Stimulated activated CD4-positive, alpha-beta T cell treated with anti-CD3 and anti-CD28 coated beads, Interleukin-15, amount 100 ng/mL, for 1 hour (primary cell): ENCODE measurements around the gene ISLR.

Source experiments
- DNase-seq, 2 donors: peaks; one replicate each; pipeline ENCODE4 v3.0.0-alpha.2; 2020; ENCODE audit warnings: low read depth in 1 of 2, low spot score in 1 of 2

The ISLR gene

GRCh38 chr15:74209997-74210671 is 36.6 kb downstream of the ISLR start:
- no peak for DNase-seq

GRCh38 chr15:74210729-74211128 is 37.2 kb downstream of the ISLR start:
- DNase-seq: no peak

DNA sequence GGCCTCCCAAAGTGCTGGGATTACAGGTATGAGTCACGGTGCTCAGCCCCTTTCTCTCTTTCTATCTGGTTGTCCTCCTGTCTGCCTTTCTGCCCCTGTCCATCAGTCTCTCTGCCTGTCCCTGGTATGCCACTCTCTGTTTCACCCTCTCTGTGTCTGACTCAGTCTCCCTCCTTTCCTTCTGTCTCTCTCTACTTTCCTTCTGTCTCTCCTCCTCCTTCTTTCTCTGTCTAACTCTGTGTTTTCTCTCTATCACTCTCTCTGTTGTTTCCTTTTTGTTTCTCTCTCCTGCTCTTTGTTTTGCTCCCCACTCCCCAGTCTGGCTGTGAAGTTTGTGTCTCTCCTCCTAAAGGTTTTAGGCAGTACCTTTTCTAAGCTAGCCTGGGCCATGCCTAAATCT is 38.1 kb downstream of the ISLR start:
- DNase-seq: no peak

- DNase-seq: no peak
These were observed 39.0 kb downstream of the ISLR start for GRCh38 chr15:74212494-74212893.

GRCh38 chr15:74213858-74214284 is 40.4 kb downstream of the ISLR start:
- DNase-seq: no peak

DNA sequence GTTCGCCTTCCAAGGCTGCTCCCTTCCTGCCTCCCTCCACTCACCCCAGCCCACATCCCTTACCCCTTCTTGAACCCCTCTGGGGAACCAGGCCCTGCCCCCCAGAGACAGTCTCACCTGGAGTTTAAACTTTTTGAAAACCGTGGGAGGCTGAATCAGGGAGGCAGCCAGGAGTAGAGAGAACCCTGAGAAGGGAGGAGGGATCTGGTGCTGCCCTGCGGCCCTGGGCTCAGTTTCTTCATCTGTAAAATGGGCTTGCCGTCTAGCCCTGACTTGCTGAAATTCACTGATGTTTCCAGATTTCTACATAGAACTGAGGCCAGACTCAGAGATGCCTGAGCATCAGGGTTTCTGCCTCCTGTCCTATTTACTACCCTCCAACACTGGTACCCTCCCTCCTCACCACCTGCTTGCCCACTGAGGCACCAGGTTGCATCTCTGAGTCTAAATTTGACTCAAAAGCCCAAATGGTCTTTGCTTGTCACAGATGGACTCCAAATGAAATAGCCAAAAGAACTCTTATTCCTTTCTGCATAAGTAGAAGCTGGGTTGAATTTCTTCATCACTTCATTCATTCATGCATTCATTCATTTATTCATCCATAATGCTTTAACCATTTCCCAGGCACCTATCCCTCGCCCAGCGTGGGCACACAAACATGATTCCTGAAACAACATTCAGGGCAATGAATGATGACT is 41.0 kb downstream of the ISLR start:
- no peak for DNase-seq

DNA sequence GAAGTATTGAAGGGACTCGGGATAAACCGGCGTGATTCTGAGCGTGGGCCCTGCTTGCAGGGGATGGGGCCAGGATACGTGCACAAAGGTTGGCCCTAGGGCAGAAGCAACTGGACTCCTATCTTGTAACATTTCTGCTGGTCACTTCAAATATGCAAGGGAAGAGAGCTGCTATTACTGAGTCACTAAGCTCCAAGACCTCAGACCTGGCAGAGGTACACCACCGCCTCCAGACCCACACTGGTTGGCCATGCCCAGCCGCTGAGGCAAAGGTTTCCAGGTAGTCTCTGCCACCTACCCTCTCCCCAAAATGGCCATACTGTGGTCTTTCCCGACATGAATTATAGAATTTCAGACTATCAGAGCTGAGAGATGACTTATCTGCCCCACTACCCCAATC is 42.4 kb downstream of the ISLR start:
- DNase-seq: no peak

DNA sequence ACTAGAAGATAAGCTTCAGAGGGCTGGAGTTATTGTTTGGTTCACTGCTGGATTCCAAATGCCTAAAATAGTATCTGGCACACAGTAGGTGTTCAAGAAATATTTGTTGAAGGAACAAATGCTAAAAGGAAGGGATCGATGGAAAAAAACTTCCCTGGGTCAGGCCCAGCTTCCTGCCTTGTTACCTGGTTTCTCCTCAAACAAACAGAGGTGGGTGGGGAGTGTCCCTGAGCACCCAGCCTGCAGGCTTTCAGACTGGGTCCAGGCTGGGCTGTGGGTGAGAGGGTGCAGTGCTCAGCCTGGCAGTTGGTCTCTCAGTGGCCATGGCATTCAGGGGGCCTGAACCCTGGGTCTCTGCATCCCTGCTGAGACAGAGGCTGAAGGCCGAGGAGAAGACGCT is 43.4 kb downstream of the ISLR start:
- DNase-seq: no peak

- DNase-seq: no peak
These were observed 44.7 kb downstream of the ISLR start for GRCh38 chr15:74217907-74218885.

- DNase-seq: no peak
These were observed 47.2 kb downstream of the ISLR start for GRCh38 chr15:74220475-74221248.

- no peak for DNase-seq
These were observed 48.1 kb downstream of the ISLR start for GRCh38 chr15:74221399-74222239.

GRCh38 chr15:74222240-74223119 is 49.0 kb downstream of the ISLR start:
- no peak for DNase-seq

GRCh38 chr15:74225928-74226327 is 52.4 kb downstream of the ISLR start:
- no peak for DNase-seq
